ENCODE data around the gene NCKIPSD.

Gene NCKIPSD

GRCh38 chr3:48639944-48640606 is 45.6 kb downstream of the NCKIPSD start:
- in situ Hi-C loops (cut with HindIII; ENCODE audit: low sequenced_read_pairs) = no loop called here
- TF ChIP-seq CTCF (IDR thresholded peaks at IDR 0.05; ENCODE audit: low read depth, low read length) = no peak
- no peak for DNase-seq (ENCODE audit: low read depth, low spot score)
- H3K4me3 ChIP-seq (ENCODE audit: low read depth, low read length) = no peak overlapping the region

- no peak for TF ChIP-seq CTCF (IDR thresholded peaks at IDR 0.05; ENCODE audit: low read depth, low read length)
- H3K4me3 ChIP-seq (ENCODE audit: low read depth, low read length) = no peak overlapping the region
- no peak for DNase-seq (ENCODE audit: low read depth, low spot score)
- in situ Hi-C loops (cut with HindIII; ENCODE audit: low sequenced_read_pairs) = no loop called here
These were observed 48.4 kb downstream of the NCKIPSD start for GRCh38 chr3:48637305-48637704.

GRCh38 chr3:48636149-48636655 is 49.5 kb downstream of the NCKIPSD start:
- DNase-seq (ENCODE audit: low read depth, low spot score) = no peak
- no peak for TF ChIP-seq CTCF (IDR thresholded peaks at IDR 0.05; ENCODE audit: low read depth, low read length)
- in situ Hi-C loops (cut with HindIII; ENCODE audit: low sequenced_read_pairs) = no loop called here
- peak overlapping the region; percentile 81 for H3K4me3 ChIP-seq (ENCODE audit: low read depth, low read length)

GRCh38 chr3:48635222-48636021 is 50.3 kb downstream of the NCKIPSD start, which contains the start of gene SLC26A6:
Gene SLC26A6, minus strand, starts transcription at chr3:48635461. Its CDS starts 68 bp downstream, at chr3:48635393.
- peak; percentile 74 for TF ChIP-seq CTCF (IDR thresholded peaks at IDR 0.05; ENCODE audit: low read depth, low read length)
- in situ Hi-C loops (cut with HindIII; ENCODE audit: low sequenced_read_pairs) = no loop called here
- peak; percentile 98 for DNase-seq (ENCODE audit: low read depth, low spot score)
- peak within 1 kb of the TSS; percentile 81 for H3K4me3 ChIP-seq (ENCODE audit: low read depth, low read length)

- DNase-seq (ENCODE audit: low read depth, low spot score) = peak; percentile 52
- TF ChIP-seq CTCF (IDR thresholded peaks at IDR 0.05; ENCODE audit: low read depth, low read length) = no peak
These were observed 51.0 kb downstream of the NCKIPSD start for GRCh38 chr3:48634661-48635221.

GRCh38 chr3:48633743-48634142 is 52.0 kb downstream of the NCKIPSD start:
- TF ChIP-seq CTCF (IDR thresholded peaks at IDR 0.05; ENCODE audit: low read depth, low read length) = no peak
- no peak overlapping the region for H3K4me3 ChIP-seq (ENCODE audit: low read depth, low read length)
- no peak for DNase-seq (ENCODE audit: low read depth, low spot score)
- in situ Hi-C loops (cut with HindIII; ENCODE audit: low sequenced_read_pairs) = no loop called here

More at GRCh38 chr3:48634661-48635221, 51.0 kb downstream of the NCKIPSD start:
- in situ Hi-C loops (cut with HindIII; ENCODE audit: low sequenced_read_pairs) = no loop called here
- H3K4me3 ChIP-seq (ENCODE audit: low read depth, low read length) = peak overlapping the region; percentile 81
